Measurements from ENCODE around the gene TMX3. TPM values are rescaled to one million over a fixed set of nuclear protein-coding genes. Genes with fewer than 3 reads are reported as not detected.

The TMX3 gene
- total RNA-seq, 6 donors from 2014 or later, result 25.0 to 67.1 (median 50.8) TPM

DNA sequence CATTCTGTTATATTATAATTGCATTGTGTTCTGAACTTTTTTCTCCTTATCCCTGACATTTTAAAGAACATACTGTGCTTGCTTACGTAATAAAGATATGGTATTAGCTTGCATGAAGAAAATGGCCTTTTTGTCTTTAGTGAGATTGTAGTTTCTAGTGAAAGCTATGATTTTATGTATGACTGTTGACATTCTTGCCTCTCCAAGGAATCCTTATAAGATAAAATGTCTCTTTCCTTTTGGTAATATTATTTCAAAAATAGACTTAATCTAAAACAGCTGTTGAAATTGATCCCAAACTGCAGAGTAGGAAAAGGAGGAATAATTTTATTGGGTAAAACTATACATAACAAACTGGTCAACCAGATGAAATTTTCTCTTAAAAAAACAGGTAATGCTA, 42.2 kb upstream of the TMX3 start:
- no peak for ATAC-seq (ENCODE audit: low FRiP score in 2 of 2)
- WGBS, 2 donors, result 89 to 93% methylated on average over 1 of the region's 1 CpG
- no peaks in the 10 kb centered on the region for H3K4me1 ChIP-seq

DNA sequence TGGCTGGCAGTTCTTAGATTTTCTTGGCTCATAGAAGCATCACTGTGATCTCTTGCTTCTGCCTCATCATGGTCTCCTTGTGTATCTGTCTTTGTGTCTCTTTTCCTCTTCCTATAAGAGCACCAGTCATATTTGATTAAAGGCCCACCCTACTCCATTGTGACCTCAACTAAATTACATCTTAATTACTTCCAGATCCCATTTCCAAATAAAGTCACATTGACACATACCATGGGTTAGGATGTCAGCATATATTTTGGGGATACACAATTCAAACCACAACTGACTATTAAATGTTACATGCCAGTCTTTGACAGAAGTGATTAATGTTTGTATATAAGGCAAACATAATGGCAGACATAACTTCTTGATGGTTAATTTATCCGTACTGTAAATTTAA, 27.3 kb upstream of the TMX3 start:
- TF ChIP-seq, protein P1, sequence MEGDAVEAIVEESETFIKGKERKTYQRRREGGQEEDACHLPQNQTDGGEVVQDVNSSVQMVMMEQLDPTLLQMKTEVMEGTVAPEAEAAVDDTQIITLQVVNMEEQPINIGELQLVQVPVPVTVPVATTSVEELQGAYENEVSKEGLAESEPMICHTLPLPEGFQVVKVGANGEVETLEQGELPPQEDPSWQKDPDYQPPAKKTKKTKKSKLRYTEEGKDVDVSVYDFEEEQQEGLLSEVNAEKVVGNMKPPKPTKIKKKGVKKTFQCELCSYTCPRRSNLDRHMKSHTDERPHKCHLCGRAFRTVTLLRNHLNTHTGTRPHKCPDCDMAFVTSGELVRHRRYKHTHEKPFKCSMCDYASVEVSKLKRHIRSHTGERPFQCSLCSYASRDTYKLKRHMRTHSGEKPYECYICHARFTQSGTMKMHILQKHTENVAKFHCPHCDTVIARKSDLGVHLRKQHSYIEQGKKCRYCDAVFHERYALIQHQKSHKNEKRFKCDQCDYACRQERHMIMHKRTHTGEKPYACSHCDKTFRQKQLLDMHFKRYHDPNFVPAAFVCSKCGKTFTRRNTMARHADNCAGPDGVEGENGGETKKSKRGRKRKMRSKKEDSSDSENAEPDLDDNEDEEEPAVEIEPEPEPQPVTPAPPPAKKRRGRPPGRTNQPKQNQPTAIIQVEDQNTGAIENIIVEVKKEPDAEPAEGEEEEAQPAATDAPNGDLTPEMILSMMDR (IDR thresholded peaks at IDR 0.05), result no peak
- ATAC-seq (ENCODE audit: low FRiP score in 2 of 2) (no peak), DNase-seq (no peak)
- Histone ChIP-seq H3K4me3 (no peak overlapping the region), H3K27me3 (no peaks in the 10 kb centered on the region), H3K4me1 (no peaks in the 10 kb centered on the region), H3K36me3 (no peaks in the 10 kb centered on the region), H3K27ac (no peak overlapping the region), H3K9me3 (no peaks in the 10 kb centered on the region)
- WGBS, 2 donors, result 89 to 93% methylated on average over 1 of the region's 1 CpG

More for the DNA sequence above, 42.2 kb upstream of the TMX3 start:
- Histone ChIP-seq H3K27me3 (no peaks in the 10 kb centered on the region), H3K4me3 (no peak overlapping the region), H3K9me3 (peaks cover 0 to 11% (median 5%) of the 10 kb centered on the region in 4 donors), H3K27ac (no peak overlapping the region), H3K36me3 (no peaks in the 10 kb centered on the region)
- no peak for DNase-seq
- no peak for TF ChIP-seq POLR2AphosphoS5 (IDR thresholded peaks at IDR 0.05)
- TF ChIP-seq, protein P1 (IDR thresholded peaks at IDR 0.05), result no peak
- no peak for TF ChIP-seq EP300 (IDR thresholded peaks at IDR 0.05)
- TF ChIP-seq POLR2A (IDR thresholded peaks at IDR 0.05), result no peak

DNA sequence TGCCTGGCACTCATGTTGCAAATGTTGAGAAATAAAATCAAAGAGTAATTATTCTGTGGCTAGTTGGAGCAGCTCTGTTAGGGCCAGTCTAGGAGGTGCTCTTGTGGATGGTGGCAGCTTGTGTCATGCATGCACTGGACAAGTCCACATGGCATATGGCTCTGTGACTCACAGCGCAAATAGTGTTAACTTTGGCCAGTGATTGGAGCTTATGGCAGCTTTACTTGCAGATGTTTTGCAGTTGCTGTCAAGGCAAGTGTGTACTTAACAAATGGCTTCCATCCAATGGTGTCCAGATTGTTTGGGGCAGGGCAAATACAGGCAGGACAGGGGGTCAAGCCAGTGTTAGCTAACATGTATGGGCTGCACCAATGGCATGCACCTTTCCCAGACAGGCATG, 26.1 kb upstream of the TMX3 start:
- H3K4me3 ChIP-seq, result no peak overlapping the region
- no peaks in the 10 kb centered on the region for H3K36me3 ChIP-seq
- no peaks in the 10 kb centered on the region for H3K9me3 ChIP-seq
- no peaks in the 10 kb centered on the region for H3K27me3 ChIP-seq
- H3K27ac ChIP-seq, result no peak overlapping the region
- 96 to 100% methylated on average over 1 of the region's 1 CpG for WGBS, 2 donors
- TF ChIP-seq, protein P1 (IDR thresholded peaks at IDR 0.05), result no peak
- TF ChIP-seq EP300 (IDR thresholded peaks at IDR 0.05) (no peak), POLR2A (IDR thresholded peaks at IDR 0.05) (no peak), POLR2AphosphoS5 (IDR thresholded peaks at IDR 0.05) (no peak)
- ATAC-seq (ENCODE audit: low FRiP score in 2 of 2), result no peak
- DNase-seq, result no peak
- H3K4me1 ChIP-seq, result no peaks in the 10 kb centered on the region

DNA sequence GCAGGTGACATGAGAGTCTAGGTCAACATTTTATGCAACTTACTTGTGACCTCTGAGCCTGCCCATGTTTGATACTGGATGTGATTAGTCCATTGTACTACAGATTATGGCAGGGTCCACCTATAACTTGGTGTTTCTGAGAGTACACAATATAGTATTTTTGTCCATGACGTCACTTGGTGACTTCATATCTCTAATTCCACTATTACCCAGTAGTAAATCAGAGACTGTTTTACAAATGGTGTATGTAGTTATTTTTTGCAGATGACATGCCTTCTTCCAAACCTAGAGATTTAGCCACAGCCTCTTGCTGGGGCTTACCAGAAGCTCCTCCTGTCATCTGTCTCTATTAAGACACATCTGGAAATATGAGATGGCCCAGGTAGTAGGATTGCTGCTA, 24.6 kb upstream of the TMX3 start:
- no peaks in the 10 kb centered on the region for H3K4me1 ChIP-seq
- WGBS, 2 donors, result 100% methylated on average over 1 of the region's 1 CpG
- no peak overlapping the region for H3K27ac ChIP-seq
- no peak for ATAC-seq (ENCODE audit: low FRiP score in 2 of 2)
- H3K4me3 ChIP-seq, result no peak overlapping the region
- H3K9me3 ChIP-seq, result no peaks in the 10 kb centered on the region
- H3K27me3 ChIP-seq, result no peaks in the 10 kb centered on the region
- TF ChIP-seq EP300 (IDR thresholded peaks at IDR 0.05), result no peak
- TF ChIP-seq, protein P1 (IDR thresholded peaks at IDR 0.05), result no peak
- TF ChIP-seq POLR2AphosphoS5 (IDR thresholded peaks at IDR 0.05), result no peak
- H3K36me3 ChIP-seq, result no peaks in the 10 kb centered on the region
- DNase-seq, result no peak

DNA sequence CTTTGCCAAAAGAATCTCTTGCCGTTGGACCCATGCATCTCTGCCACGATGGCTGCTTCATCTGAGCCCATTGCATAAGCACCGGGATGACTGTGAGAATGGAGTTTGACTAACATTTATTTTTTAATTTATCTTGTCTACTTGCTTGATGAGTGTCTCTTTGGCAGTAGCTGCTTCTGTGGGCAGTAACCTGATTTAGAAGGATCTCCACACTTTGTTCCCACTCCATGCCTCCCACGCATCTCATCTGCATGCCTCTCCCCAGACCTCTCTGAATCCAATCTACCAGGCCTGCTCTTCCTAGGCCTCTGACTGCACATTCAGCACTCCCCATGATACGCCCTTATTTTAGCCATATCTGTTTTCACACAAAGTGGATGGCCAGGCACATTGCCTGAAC, 23.7 kb upstream of the TMX3 start:
- H3K4me1 ChIP-seq, result no peaks in the 10 kb centered on the region
- TF ChIP-seq EP300 (IDR thresholded peaks at IDR 0.05), result no peak
- no peak for TF ChIP-seq POLR2A (IDR thresholded peaks at IDR 0.05)
- TF ChIP-seq POLR2AphosphoS5 (IDR thresholded peaks at IDR 0.05), result no peak
- TF ChIP-seq, protein P1 (IDR thresholded peaks at IDR 0.05), result no peak
- H3K27me3 ChIP-seq, result no peaks in the 10 kb centered on the region
- H3K9me3 ChIP-seq, result no peaks in the 10 kb centered on the region
- ATAC-seq (ENCODE audit: low FRiP score in 2 of 2), result no peak
- WGBS, 2 donors, result 91 to 93% methylated on average over 5 of the region's 5 CpGs
- no peaks in the 10 kb centered on the region for H3K36me3 ChIP-seq
- H3K27ac ChIP-seq, result no peak overlapping the region
- DNase-seq, result no peak
- no peak overlapping the region for H3K4me3 ChIP-seq

All from upper lobe of left lung (tissue), 6 donors.